Tibial artery (tissue), 4 donors: Measurements from ENCODE around the gene PLCH2.

Source experiments
- DNase-seq, 2 donors: peaks; one replicate each; pipeline ENCODE4 v3.0.0-alpha.2; 2019
- H3K27ac ChIP-seq, 2 donors: fragments of 200-600 bp; sonication (generic) in 1 of 2; 1 replicate in 1 of 2; 2 replicates in 1 of 2; pipeline ENCODE4 v1.5.1; 2018 to 2019; ENCODE audit warnings: mild to moderate bottlenecking in 1 of 2
- H3K27me3 ChIP-seq, 2 donors: fragments of 200-600 bp; sonication (generic) in 1 of 2; one replicate each; pipeline versions ENCODE4 v1.5.1 to v1.6.0; 2016 to 2019
- H3K36me3 ChIP-seq, 3 donors: fragments of 200-600 bp; sonication (generic) in 2 of 3; one replicate each; pipeline ENCODE4 v1.5.1; 2016 to 2019; ENCODE audit warnings: mild to moderate bottlenecking in 2 of 3
- H3K4me1 ChIP-seq, 4 donors: fragments of 200-600 bp; sonication (generic) in 2 of 4; 1 replicate in 3 of 4; 2 replicates in 1 of 4; pipeline ENCODE4 v1.5.1; 2016 to 2019
- H3K4me3 ChIP-seq, 2 donors: fragments of 200-600 bp; sonication (generic) in 1 of 2; 1 replicate in 1 of 2; 2 replicates in 1 of 2; pipeline ENCODE4 v1.5.1; 2018 to 2019; ENCODE audit warnings: mild to moderate bottlenecking in 2 of 2
- H3K9me3 ChIP-seq, 3 donors: fragments of 200-600 bp; sonication (generic) in 1 of 3; one replicate each; pipeline ENCODE4 v1.5.1; 2016 to 2019
- CTCF ChIP-seq, 2 experiments: fragments of 200-600 bp in 1 of 2; fragments of 450-650 bp in 1 of 2; IDR thresholded peaks; one replicate each; pipeline ENCODE4 v1.5.1; 2017 to 2019; ENCODE audit warnings: antibody characterized with exemption in 2 of 2, mild to moderate bottlenecking in 1 of 2, moderate library complexity in 1 of 2
- intact Hi-C: fragments of 100-400 bp; cut with DNase I; formaldehyde crosslinking; loops from one replicate; pipeline ENCODE4 v1.15.0; 2023; ENCODE audit warnings: low total_unique reads

PLCH2 gene

DNA sequence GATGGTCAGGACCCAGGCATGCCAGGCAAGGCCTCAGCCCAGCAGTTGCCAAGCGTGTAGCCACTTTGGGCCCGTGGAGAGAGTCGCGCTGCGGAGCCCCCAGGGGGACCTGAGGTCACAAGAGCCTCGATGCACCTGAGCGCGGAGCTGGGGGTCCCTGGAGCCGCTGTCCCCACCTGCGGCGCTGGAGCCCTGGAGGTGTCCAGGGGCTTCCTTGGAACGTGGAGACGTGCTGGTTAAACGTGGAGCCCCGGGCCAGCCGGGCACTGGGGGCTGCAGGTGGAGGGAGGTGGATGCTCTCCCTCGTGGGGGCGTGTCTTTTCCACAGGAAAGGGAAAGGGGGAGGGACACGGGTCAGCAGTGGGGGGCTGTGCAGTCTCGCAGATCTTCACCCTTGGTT, 3.1 kb downstream of the PLCH2 start:
- no peaks in the 10 kb centered on the region for H3K36me3 ChIP-seq
- peaks cover 0 to 33% (median 0%) of the 10 kb centered on the region in 4 donors for H3K4me1 ChIP-seq
- H3K4me3 ChIP-seq, result no peak overlapping the region
- no peak for DNase-seq
- H3K9me3 ChIP-seq, result no peaks in the 10 kb centered on the region
- peaks cover 0 to 47% of the 10 kb centered on the region in 2 donors for H3K27me3 ChIP-seq
- no peak overlapping the region for H3K27ac ChIP-seq
- intact Hi-C loops, result loop anchor here (10.0 kb wide), 1 partner anchor 766 kb away; no protein-coding TSS in a partner anchor
- no peak for TF ChIP-seq CTCF (IDR thresholded peaks at IDR 0.05)

GRCh38 chr1:2479618-2480017, 3.5 kb downstream of the PLCH2 start:
- DNase-seq, result no peak
- H3K4me3 ChIP-seq, result no peak overlapping the region
- H3K9me3 ChIP-seq, result no peaks in the 10 kb centered on the region
- no peak overlapping the region for H3K27ac ChIP-seq
- H3K36me3 ChIP-seq, result no peaks in the 10 kb centered on the region
- intact Hi-C loops, result loop anchor here (10.0 kb wide), 1 partner anchor 765 kb away; no protein-coding TSS in a partner anchor
- TF ChIP-seq CTCF (IDR thresholded peaks at IDR 0.05), result no peak
- peaks cover 0 to 32% (median 0%) of the 10 kb centered on the region in 4 donors for H3K4me1 ChIP-seq
- peaks cover 0 to 43% of the 10 kb centered on the region in 2 donors for H3K27me3 ChIP-seq

DNA sequence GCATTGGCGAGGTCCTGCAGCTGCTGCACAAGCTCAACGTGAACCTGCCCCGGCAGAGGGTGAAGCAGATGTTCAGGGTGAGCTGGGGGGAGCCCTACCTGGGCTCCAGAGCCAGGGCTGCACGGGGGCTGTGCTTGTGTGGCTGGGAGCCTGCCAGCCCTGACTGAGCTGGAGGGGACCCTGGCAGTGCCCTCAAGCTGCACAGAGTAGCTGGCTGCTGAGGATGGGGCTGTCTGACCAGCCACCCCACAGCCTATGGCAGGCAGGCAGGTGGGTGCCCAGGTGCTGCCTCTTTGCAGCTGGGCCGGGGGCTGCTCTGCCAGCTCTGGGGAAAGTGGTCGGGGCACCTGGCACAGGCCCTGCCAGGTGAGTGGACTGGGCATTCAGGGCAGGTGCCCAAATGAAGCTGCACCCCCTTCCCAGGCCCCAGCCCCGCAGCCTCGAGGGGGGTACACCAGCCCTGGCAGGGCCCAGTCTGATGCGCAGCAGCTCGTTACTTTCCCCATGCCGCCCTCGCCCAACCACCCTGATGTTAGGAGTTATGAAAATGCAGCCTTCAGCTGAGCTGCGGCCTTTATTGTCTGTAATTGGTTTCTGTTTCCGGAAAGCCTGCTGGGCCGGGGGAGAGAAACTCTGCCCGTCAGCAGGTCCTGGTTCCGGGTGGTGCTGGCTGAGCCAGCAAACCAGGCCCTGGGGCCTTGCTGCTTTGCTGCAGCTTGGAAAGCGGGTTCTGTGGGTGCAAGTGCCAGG, 4.3 kb downstream of the PLCH2 start:
- Histone ChIP-seq H3K9me3 (no peaks in the 10 kb centered on the region), H3K27ac (no peak overlapping the region), H3K4me3 (no peak overlapping the region), H3K4me1 (peaks cover 0 to 24% (median 0%) of the 10 kb centered on the region in 4 donors), H3K27me3 (peaks cover 0 to 35% of the 10 kb centered on the region in 2 donors), H3K36me3 (no peaks in the 10 kb centered on the region)
- DNase-seq, result no peak
- TF ChIP-seq CTCF (IDR thresholded peaks at IDR 0.05), result no peak
- intact Hi-C loops, result no loop called here

DNA sequence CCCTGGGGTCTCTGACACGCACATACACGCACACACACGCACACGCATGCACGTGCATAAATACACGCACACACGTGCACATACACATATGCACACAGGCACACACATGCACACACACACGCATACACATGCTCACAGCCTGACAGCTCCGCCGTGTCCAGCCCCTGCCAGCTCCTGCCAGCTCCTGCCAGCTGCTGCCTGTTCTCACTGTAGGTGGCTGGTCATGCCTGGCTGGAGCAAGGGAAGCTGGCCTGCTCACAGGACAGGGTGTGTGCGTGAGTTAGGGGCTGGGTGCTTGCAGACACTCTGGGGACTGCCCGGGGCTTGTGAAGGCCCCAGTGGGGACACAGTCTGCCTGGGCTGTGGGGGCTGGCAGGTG, 4.9 kb downstream of the PLCH2 start:
- no peak for TF ChIP-seq CTCF (IDR thresholded peaks at IDR 0.05)
- Histone ChIP-seq H3K36me3 (no peaks in the 10 kb centered on the region), H3K4me1 (peaks cover 0 to 23% (median 0%) of the 10 kb centered on the region in 4 donors), H3K27me3 (peaks cover 0 to 29% of the 10 kb centered on the region in 2 donors), H3K27ac (no peak overlapping the region), H3K4me3 (no peak overlapping the region), H3K9me3 (no peaks in the 10 kb centered on the region)
- no peak for DNase-seq
- intact Hi-C loops, result no loop called here

- H3K27me3 ChIP-seq, result peaks cover 0 to 29% of the 10 kb centered on the region in 2 donors
- no peak for TF ChIP-seq CTCF (IDR thresholded peaks at IDR 0.05)
- no peaks in the 10 kb centered on the region for H3K36me3 ChIP-seq
- intact Hi-C loops, result no loop called here
- H3K27ac ChIP-seq, result no peak overlapping the region
- no peak for DNase-seq
- H3K4me1 ChIP-seq, result peaks cover 0 to 23% (median 0%) of the 10 kb centered on the region in 4 donors
- H3K9me3 ChIP-seq, result no peaks in the 10 kb centered on the region
- no peak overlapping the region for H3K4me3 ChIP-seq
Measured at GRCh38 chr1:2481885-2482284, 5.8 kb downstream of the PLCH2 start.
